Subcutaneous adipose tissue (tissue), 4 donors: ENCODE results near the gene SLC35B2. TPM values are rescaled to one million over a fixed set of nuclear protein-coding genes. Genes with fewer than 3 reads are reported as not detected.

ENCODE experiments used
- total RNA-seq, 4 donors: library from RNA; depleted of rRNA; stranded (reverse); fragments of >200 nt; gene quantifications; one replicate each; pipeline ENCODE4 v1.1.0, GENCODE V29; 2016
- TF ChIP-seq, protein P1 (sequence below): fragments of 450-650 bp; IDR thresholded peaks from one replicate; pipeline ENCODE4 v1.5.1; 2016; ENCODE audit warnings: low read depth, mild to moderate bottlenecking, control low read depth, antibody characterized with exemption, moderate library complexity

The SLC35B2 gene
- total RNA-seq, 4 donors from 2014 or later: 14.2 to 30.3 (median 25.8) TPM

DNA sequence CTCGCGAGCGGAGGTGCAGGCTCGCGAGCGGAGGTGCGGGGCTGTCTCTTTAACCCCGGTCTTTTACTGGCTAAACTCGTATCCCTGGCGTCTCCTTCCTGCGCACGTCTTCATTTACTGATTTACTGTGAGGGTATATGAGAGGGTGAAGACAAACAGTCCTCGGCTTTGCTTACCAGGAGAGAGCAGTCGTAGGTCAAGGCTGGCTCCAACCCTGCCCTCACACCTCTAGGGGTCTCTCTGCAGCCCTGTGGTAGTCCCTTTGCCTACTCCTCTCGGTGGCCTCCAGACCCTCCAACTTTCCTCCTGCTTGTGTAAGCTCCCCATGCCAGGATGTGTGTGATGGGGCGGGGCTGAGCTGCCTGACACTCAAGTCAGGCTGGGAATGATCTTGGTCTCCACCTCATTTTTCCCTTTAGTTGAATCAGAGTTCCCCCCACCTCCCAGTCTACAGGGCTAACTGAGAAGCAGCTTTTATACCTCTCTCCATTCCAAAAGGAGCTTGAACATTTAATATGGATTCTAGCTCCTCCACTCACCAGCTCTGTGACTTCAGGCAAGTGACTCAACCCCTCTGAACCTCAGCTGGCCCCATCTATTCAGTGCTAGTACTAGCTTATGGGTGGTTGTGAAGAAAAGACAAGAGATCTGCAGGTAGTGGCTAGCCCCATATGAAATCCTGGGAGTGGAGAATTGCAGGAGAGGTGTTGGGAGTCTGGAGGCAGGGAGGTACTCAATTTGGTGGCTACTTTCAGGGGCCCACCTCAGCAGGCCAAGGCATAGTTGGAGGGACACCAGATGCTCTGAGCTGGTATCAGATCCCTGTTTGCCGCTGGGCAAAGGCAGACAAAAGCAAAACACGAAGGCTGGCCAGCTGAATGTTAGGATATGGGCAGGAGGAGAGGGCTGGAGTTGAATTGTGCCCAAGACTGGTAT lies 33.0 kb downstream of the SLC35B2 start:
- TF ChIP-seq, protein P1, sequence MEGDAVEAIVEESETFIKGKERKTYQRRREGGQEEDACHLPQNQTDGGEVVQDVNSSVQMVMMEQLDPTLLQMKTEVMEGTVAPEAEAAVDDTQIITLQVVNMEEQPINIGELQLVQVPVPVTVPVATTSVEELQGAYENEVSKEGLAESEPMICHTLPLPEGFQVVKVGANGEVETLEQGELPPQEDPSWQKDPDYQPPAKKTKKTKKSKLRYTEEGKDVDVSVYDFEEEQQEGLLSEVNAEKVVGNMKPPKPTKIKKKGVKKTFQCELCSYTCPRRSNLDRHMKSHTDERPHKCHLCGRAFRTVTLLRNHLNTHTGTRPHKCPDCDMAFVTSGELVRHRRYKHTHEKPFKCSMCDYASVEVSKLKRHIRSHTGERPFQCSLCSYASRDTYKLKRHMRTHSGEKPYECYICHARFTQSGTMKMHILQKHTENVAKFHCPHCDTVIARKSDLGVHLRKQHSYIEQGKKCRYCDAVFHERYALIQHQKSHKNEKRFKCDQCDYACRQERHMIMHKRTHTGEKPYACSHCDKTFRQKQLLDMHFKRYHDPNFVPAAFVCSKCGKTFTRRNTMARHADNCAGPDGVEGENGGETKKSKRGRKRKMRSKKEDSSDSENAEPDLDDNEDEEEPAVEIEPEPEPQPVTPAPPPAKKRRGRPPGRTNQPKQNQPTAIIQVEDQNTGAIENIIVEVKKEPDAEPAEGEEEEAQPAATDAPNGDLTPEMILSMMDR: no peak

GRCh38 chr6:44223319-44224028 lies 33.9 kb downstream of the SLC35B2 start, which contains the start of gene SLC29A1:
Gene SLC29A1, plus strand, starts transcription at chr6:44223595. Its CDS starts 3,719 bp downstream, at chr6:44227314.
- TF ChIP-seq, protein P1: no peak

- TF ChIP-seq, protein P1: no peak
Measured at GRCh38 chr6:44222486-44223318, 34.6 kb downstream of the SLC35B2 start.

GRCh38 chr6:44221961-44222335 lies 35.4 kb downstream of the SLC35B2 start:
- TF ChIP-seq, protein P1: no peak

- TF ChIP-seq, protein P1: no peak
Measured at GRCh38 chr6:44221291-44221960, 35.9 kb downstream of the SLC35B2 start.

GRCh38 chr6:44220913-44221290 lies 36.4 kb downstream of the SLC35B2 start:
- TF ChIP-seq, protein P1: no peak
